ENCODE measurements around the gene CHST1.

The CHST1 gene

DNA sequence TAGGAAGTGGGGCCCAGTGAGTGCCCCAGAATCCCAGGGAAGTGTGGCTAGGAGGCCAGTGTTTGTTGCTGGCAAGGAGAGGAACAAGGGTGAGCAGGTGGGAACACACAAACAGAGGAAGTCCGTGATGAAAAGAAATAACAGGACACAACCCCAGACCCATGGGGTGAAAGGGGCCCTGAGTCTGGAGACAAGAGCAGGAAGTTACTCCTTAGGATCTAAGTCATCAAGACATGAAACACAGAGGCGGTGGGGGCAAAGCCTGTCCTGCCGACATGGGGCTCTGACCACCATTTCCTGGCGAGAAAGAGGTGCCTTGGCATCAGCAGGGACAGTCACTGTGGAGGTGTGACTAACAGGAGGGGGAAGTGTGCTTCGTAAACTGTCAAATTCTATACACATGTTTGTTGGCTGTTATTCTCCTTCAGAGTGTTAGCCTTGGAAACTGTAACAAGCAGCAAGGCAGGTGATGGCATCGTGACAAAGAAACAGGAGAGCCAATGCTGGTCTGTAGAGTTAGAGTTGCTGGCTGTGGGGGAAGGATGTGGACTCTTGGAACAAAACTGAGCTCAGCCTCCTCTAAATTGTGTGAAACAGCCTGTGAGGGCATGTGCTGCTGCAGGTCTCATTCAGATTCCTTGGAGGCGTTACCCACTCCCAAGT, 21.7 kb downstream of the CHST1 start:
- DNase-seq: no peak

DNA sequence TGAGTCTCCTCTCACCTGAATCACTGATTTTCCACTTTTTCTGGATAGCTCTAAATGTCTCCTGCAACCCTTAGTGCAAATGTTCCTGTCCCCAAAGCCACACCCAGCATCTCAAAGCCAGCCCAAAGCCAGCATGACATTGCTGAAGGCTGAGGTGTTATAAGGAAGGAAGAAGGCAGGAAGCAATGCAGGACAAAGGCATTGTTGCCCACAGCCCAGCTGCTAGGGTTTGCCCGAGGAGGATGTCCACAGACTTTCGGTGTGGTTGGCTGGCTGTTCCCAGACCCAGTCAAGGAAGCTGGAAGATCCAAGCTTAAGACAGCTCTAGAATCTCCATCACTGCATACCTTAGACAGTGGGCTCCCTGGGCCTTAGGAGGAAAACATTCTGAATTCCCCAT, 23.5 kb downstream of the CHST1 start:
- DNase-seq: no peak

DNA sequence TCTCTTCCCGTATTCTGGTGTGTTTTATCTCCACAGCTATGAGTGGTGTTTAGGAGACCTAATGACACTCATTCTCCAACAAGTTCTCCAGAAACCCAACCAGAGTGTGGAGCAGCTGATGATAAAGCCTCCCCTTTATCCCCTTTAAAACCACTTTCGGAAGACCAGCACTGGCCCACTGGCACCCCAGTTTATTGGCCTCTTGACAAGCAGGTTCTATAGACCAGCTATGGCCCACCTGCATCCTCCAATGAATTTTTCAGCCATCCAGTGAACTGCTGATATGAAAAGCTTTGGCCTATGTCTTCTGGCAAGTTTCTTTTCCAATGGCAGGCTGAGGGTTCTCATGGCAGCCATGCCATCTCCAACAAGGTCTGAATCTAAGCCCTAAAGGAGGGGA, 27.4 kb downstream of the CHST1 start:
- no peak for DNase-seq

- DNase-seq: no peak
Measured at GRCh38 chr11:45635907-45636306, 29.5 kb downstream of the CHST1 start.

DNA sequence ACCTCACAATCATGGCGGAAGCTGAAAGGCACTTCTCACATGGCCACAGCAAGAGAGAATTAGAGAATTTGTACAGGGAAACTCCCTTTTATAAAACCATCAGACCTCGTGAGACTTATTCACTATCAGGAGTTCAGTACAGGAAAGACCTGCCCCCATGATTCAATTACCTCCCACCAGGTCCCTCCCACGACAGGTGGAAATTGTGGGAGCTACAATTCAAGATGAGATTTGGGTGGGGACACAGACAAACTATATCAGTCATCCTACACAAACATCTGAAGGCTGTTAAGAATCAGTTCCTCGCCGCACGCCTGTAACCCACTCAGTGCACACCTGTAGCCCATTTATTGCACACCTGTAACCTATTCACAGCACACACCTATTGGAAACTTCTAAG, 39.8 kb downstream of the CHST1 start:
- no peak for DNase-seq

- DNase-seq: no peak
Measured at GRCh38 chr11:45624095-45624494, 41.3 kb downstream of the CHST1 start.

DNA sequence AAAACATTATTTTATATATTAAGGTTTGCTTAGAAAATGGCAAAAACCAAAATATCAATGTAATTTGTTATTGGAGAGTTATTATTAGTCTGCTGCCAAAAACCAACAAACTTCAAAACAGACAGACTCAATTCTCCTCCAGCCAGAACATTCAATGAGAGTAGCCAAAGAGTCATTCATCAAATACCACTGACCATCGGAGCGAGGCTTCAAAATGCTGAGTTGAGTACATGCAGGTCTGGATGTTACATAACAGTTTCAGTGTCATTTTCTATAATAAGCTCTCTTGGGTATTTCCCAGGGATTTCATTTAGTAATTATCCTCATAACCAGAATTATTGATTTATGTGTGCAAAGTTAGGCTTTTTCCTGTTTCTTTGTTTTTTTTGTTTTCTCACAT, 42.6 kb downstream of the CHST1 start:
- DNase-seq: no peak

GRCh38 chr11:45622283-45622682, 43.1 kb downstream of the CHST1 start:
- DNase-seq: no peak

DNA sequence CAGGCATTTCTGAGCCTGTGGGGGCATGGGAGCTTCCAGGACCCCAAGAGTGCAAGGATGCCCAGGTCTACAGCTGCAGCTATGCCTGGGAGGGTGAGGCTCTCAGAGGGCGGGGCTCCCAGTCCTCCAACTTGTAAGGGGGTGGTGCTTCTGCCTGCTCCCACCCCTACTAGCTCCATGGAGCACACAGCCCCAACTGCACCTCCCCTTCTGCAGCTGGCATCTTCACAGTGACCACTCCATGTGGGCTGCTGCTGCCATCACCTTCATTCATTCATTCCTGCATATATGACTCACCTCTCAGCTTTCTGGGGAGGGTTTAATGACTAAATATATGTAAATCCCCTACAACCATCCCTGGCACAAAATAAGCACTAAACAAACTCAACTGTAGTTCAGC, 43.8 kb downstream of the CHST1 start:
- no peak for DNase-seq

DNA sequence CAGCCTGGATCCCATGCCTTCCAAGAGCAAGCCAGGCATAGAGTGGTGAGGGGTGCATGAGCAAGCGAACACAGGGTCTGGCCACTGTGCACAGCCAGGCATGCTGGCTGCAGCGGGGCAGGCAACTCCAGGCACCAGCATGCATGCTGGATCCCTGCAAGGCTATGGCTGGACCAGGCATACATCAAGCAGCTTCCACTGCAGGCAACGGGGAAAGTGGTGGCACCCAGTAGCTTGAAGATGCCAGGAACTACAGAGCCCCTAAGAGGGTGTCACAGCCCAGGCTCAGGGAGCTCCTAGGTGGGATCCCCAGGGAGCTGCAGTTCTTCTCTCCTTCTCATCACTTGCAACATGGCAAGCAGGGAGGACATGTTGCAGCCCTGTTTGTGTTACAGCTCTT, 45.2 kb downstream of the CHST1 start:
- DNase-seq: no peak

- no peak for DNase-seq
Measured at GRCh38 chr11:45618897-45619296, 46.5 kb downstream of the CHST1 start.

DNA sequence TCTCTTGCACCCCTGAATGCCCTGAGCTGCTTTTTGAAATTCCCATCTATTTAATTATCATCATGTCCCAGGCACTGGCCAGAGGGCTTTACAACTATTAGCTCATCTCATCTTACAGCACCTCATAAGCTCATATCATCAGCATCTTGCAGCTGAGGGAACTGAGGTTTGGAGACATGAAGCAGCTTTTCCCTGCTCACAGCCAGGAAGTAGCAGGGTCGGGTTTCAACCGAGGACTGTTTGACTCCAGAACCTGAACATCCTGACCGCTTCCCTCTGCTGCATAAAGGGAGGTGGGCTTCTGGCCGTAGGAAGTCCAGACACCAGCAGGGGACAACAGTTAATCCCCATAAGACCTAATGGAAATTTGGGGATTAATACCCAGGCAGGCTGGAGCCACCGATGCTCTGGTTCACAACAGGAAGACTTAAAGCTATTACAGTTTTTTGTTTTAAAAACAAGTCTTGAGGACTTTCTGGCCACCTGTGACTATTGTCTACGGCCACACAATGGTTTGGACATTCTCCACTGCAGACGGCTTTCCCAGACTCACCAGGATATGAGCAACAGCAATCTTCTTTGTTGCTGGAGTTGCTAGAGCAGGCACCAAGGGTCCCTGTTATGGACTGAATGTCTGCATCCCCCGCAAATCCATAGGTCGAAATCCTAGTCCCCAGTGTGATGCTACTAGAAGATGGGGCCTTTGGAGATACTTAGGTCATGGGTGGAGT, 47.4 kb downstream of the CHST1 start:
- DNase-seq: no peak

DNA sequence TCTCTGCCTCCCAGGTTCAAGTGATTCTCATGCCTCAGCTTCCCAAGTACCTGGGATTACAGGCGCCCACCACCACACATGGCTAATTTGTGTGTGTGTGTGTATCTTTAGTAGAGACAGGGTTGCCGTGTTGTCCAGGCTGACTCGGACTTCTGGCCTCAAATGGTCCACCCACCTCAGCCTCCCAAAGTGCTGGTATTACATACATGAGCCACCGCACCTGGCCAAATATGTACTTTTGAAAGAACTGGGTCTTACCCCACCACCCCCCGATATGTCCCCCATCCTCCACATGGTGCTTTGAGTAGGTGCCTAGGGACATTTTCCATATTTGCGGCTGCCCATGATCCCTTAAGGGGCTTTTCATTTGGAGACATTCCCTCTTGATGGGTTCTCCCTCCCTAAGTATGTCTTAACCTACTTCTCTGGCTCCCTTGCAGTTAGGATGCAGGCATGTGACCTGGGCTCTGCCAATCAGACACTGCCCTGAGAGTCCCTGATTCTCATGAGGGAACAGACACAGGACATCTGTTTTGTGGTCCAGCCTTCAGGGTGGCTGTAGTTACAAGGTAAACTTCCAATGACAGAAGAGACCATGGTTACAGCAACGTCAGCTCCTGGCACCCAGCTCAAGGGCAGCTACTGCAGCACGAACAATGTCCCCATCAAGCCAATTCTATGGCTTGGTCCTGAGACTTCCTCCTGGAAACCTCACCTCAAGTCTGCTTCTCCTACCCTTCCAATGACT, 48.4 kb downstream of the CHST1 start:
- DNase-seq: no peak

DNA sequence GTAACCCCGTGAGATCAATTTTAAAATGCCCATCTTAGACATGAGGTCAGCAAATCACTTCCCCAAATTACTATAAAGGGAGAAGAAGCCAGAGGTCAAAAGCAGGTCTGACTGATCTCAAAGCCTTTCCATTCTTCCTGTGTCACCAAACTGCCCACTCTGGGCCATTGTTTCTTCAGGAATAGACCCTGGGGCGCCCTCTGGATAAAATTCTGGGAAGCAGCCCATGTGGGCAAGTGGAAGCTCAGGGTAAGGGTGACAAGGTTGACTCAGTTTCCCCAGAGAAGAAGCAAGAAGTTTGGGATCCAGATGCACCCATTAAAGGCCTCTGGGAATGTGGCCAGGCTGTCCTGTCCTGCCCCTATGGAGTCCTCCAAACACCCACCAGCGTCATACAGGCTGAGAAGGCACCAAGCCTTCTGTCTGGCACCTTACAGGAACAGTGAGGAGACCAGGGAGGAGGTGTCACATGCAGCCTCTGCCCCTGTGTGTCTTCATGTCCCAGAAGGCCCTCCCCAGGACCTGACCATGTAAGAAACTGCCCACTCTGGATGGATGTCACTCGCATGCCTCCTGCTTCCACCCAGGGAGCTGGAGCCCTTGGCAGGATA, 50.1 kb downstream of the CHST1 start:
- DNase-seq: no peak

GRCh38 chr11:45614196-45614828, 51.1 kb downstream of the CHST1 start:
- no peak for DNase-seq

DNA sequence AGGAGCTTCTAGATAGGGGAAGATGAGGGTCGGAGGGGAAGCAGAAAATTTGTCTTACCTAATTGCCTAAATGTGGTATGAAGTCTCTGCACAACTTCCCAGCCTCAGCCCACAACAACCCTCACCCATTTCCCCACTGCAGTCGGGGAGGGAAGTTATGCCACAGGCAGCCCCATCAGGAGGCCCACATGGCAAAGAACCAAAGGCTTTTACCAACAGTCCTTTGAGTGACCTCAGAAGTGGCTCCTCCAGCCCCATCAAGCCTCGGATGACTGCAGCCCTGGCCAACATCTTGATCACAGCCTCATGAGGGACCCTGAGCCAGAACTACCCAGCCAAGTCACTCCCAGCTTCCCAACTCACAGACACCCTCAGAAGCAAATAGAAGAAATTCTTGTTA, 54.8 kb downstream of the CHST1 start:
- no peak for DNase-seq

GRCh38 chr11:45609902-45610301, 55.5 kb downstream of the CHST1 start:
- DNase-seq: no peak

- DNase-seq: no peak
Measured at GRCh38 chr11:45609337-45609736, 56.1 kb downstream of the CHST1 start.

GRCh38 chr11:45607995-45608394, 57.4 kb downstream of the CHST1 start:
- no peak for DNase-seq

- no peak for DNase-seq
Measured at GRCh38 chr11:45606514-45607281, 58.7 kb downstream of the CHST1 start.

GRCh38 chr11:45605051-45605450, 60.4 kb downstream of the CHST1 start:
- DNase-seq: no peak

DNA sequence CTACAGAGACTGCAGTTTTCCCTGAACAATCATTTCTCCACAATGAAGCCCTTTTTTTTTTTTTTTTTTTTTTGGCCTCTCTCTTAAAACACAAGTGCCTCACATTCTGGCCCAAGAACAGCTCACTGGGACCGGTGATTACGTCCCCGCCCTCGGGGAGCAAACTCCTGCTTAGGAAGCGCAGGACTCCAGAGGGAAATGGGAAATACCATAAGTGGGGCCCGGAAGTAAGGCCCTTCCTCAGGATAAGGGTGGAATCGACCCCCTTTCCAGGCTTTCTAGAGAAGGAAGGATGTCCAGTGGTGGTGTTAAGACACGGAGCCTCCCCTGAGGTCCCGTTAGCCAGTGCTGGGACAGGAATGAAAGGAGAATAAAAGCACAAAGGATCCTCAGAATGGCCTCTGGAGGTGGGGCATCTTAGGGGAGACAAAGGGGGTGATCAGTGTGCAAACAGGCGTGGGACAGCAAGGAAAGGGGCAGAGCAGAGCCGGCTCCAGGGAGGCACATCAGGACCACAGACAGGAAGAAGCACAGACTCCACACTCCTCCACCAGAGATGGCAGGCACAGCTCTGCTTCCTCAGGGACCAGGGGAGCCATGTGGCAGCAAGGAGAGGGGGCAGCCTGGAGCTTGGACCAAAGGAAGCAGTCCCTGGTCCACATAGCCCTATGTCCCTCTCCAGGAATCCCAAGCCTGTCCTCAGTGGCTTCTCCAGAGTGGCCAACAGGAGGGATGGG, 61.3 kb downstream of the CHST1 start:
- DNase-seq: no peak
